HepG2 (cell line): Measurements from ENCODE around the gene FAM78A. TPM values are rescaled to one million over a fixed set of nuclear protein-coding genes. Genes with fewer than 3 reads are reported as not detected.

ENCODE experiments used
- ATAC-seq: fragments of 200-7000 bp; cut with Tn5 transposase; 3 replicates; pipeline ENCODE4 v1.9.1; 2020; ENCODE audit warnings: mild to moderate bottlenecking, moderate library complexity
- BruUV-seq: library from RNA; stranded (reverse); fragments of 400-500 nt; replicated peaks from 2 replicates; lab custom pipeline; 2021; lab: Mats Ljungman, UMichigan
- CTCF ChIA-PET: fragments of 300-600 bp; formaldehyde crosslinking; extraction: SDS; loops from one replicate; lab custom pipeline; 2021; ENCODE audit warnings: low total read pairs, inconsistent platforms, low intra/inter-chr PET ratio; lab: Yijun Ruan, JAX
- POLR2A ChIA-PET: fragments of 350-600 bp; sonication (Branson Sonifier 250); formaldehyde crosslinking; loops from one replicate; lab custom pipeline; 2020; ENCODE audit warnings: antibody characterized with exemption, inconsistent platforms; lab: Yijun Ruan, JAX
- DNase-seq: peaks from one replicate; pipeline ENCODE4 v3.0.0-alpha.2; 2015; ENCODE audit warnings: low spot score
- FAIRE-seq: peaks from 3 replicates; lab custom pipeline; 2011; peaks lifted over from hg19 to GRCh38; lab: Jason Lieb, UNC
- H2AFZ ChIP-seq: one replicate; pipeline ENCODE4 v1.6.1; 2011; ENCODE audit warnings: low read length, inconsistent platforms
- H3K27ac ChIP-seq: fragments of 300-600 bp; 3 replicates; pipeline ENCODE4 v1.8.0; 2011; ENCODE audit warnings: mixed run types, mild to moderate bottlenecking, mixed read lengths, low read length, inconsistent platforms; ENCODE audit not compliant: insufficient read depth; ENCODE audit errors: extremely low read length
- H3K27me3 ChIP-seq, 2 experiments: fragments of 200-600 bp in 1 of 2; 2 replicates in 1 of 2; 3 replicates in 1 of 2; pipeline versions ENCODE4 v1.6.0 to v1.8.0; 2011; ENCODE audit warnings: low read length in 2 of 2, mild to moderate bottlenecking in 2 of 2, moderate library complexity in 2 of 2, inconsistent platforms in 1 of 2; ENCODE audit not compliant: insufficient read depth in 2 of 2, control insufficient read depth in 1 of 2
- H3K36me3 ChIP-seq, 2 experiments: fragments of 200-600 bp in 1 of 2; replicated peaks in 1 of 2; 2 replicates in 1 of 2; 3 replicates in 1 of 2; pipeline versions ENCODE4 v1.5.1 to v1.8.0; 2011; ENCODE audit warnings: low read length in 2 of 2, inconsistent platforms in 1 of 2; ENCODE audit not compliant: insufficient read depth in 2 of 2, control insufficient read depth in 1 of 2
- H3K4me1 ChIP-seq: 2 replicates; pipeline ENCODE4 v1.5.1; 2012; ENCODE audit warnings: low read length, inconsistent platforms; ENCODE audit not compliant: insufficient read depth
- H3K4me2 ChIP-seq: 2 replicates; pipeline ENCODE4 v1.6.0; 2011; ENCODE audit warnings: low read depth, low read length, inconsistent platforms
- H3K4me3 ChIP-seq, 3 experiments: fragments of 200-600 bp in 1 of 3; sonication (generic), shearing (Covaris generic) in 1 of 3; replicated peaks in 1 of 3; 2 replicates each; pipeline ENCODE4 v1.5.1; 2011 to 2016; ENCODE audit warnings: low read length in 3 of 3, inconsistent platforms in 2 of 3, low read depth in 2 of 3, mild to moderate bottlenecking in 2 of 3, control low read depth in 1 of 3, mixed read lengths in 1 of 3; ENCODE audit not compliant: insufficient read depth in 1 of 3
- H3K79me2 ChIP-seq: one replicate; pipeline ENCODE4 v1.6.1; 2011; ENCODE audit warnings: low read length, inconsistent platforms; ENCODE audit not compliant: insufficient read depth
- H3K9ac ChIP-seq: 2 replicates; pipeline ENCODE4 v1.6.0; 2011; ENCODE audit warnings: mild to moderate bottlenecking, low read depth, low read length, inconsistent platforms; ENCODE audit not compliant: insufficient read depth
- H3K9me3 ChIP-seq: 2 replicates; pipeline ENCODE4 v1.5.1; 2012; ENCODE audit warnings: mild to moderate bottlenecking, low read length
- H4K20me1 ChIP-seq: 2 replicates; pipeline ENCODE4 v1.6.0; 2011; ENCODE audit warnings: inconsistent platforms, mild to moderate bottlenecking, low read length, moderate library complexity; ENCODE audit not compliant: insufficient read depth
- CC2D1A ChIP-seq: sonication (generic); formaldehyde crosslinking; IDR thresholded peaks from 2 replicates; pipeline ENCODE4 v1.8.1; 2023; ENCODE audit warnings: mild to moderate bottlenecking, missing genetic modification reagents
- GABPB1 ChIP-seq: IDR thresholded peaks from 2 replicates; pipeline ENCODE4 v1.6.1; 2016; ENCODE audit warnings: mild to moderate bottlenecking, missing genetic modification reagents, moderate library complexity, missing compliant biosample characterization
- HNF4A ChIP-seq: sonication (generic); formaldehyde crosslinking; IDR thresholded peaks from 2 replicates; pipeline ENCODE4 v1.4.0; 2020; ENCODE audit warnings: missing genetic modification reagents
- HNRNPK ChIP-seq: fragments of 200-400 bp; formaldehyde crosslinking; IDR thresholded peaks from 2 replicates; pipeline ENCODE4 v1.6.1; 2018; ENCODE audit warnings: low read length, low read depth, moderate library complexity, mild to moderate bottlenecking; ENCODE audit not compliant: poor library complexity, severe bottlenecking
- KAT2B ChIP-seq: fragments of 150-350 bp; IDR thresholded peaks from 2 replicates; pipeline ENCODE4 v1.6.1; 2014; ENCODE audit warnings: low read depth, low read length, borderline replicate concordance
- ZFX ChIP-seq: sonication (generic); formaldehyde crosslinking; IDR thresholded peaks from 2 replicates; pipeline ENCODE4 v1.4.0; 2020; ENCODE audit warnings: mild to moderate bottlenecking, low read depth, missing genetic modification reagents, moderate library complexity
- ZMYM2 ChIP-seq: sonication (generic); formaldehyde crosslinking; IDR thresholded peaks from 2 replicates; pipeline ENCODE4 v1.8.0; 2022; ENCODE audit warnings: mild to moderate bottlenecking, missing genetic modification reagents
- ZNF160 ChIP-seq: sonication (generic); formaldehyde crosslinking; IDR thresholded peaks from 2 replicates; pipeline ENCODE4 v1.8.0; 2022; ENCODE audit warnings: mild to moderate bottlenecking, inconsistent platforms, missing genetic modification reagents
- ZNF318 ChIP-seq: sonication (generic); formaldehyde crosslinking; IDR thresholded peaks from 2 replicates; pipeline ENCODE4 v1.4.0; 2020; ENCODE audit warnings: mild to moderate bottlenecking, missing genetic modification reagents
- ZNF34 ChIP-seq: sonication (generic); formaldehyde crosslinking; IDR thresholded peaks from 2 replicates; pipeline ENCODE4 v1.4.0; 2020; ENCODE audit warnings: mild to moderate bottlenecking, missing genetic modification reagents, borderline replicate concordance
- ZNF564 ChIP-seq: sonication (generic); formaldehyde crosslinking; IDR thresholded peaks from 2 replicates; pipeline ENCODE4 v1.8.1; 2023; ENCODE audit warnings: mild to moderate bottlenecking, missing genetic modification reagents
- ZNF605 ChIP-seq: sonication (generic); formaldehyde crosslinking; IDR thresholded peaks from 2 replicates; pipeline ENCODE4 v1.8.0; 2022; ENCODE audit warnings: mild to moderate bottlenecking, missing genetic modification reagents
- WGBS: methylation state at CpG from one replicate; pipeline ENCODE4 v1.1.6; 2017; ENCODE audit warnings: low lambda C conversion rate; 5-methylcytosine and 5-hydroxymethylcytosine counted together
- in situ Hi-C: cut with HindIII; loops from 2 replicates; pipeline ENCODE4 v1.10.0; 2017; ENCODE audit warnings: low pct_unique_long_range_greater_than_20kb; ENCODE audit not compliant: extremely low pct_ligation_motif_present
- intact Hi-C: fragments of 100-400 bp; cut with micrococcal nuclease; formaldehyde crosslinking; loops from one replicate; pipeline ENCODE4 v1.10.0; 2022; ENCODE audit not compliant: unreplicated experiment
- polyA plus RNA-seq, 8 experiments: library from polyadenylated mRNA; depleted of rRNA in 3 of 8; stranded (reverse) in 7 of 8; unstranded in 1 of 8; fragments of >200 nt; fragmentation: Illumina TruSeq in 4 of 8; extraction: Trizol in 4 of 8; gene quantifications; 2 replicates each; pipeline versions ENCODE4 v1.2.1 to v1.2.3, GENCODE V29; 2011 to 2016; ENCODE audit warnings: low read depth in 4 of 8, missing spikeins in 1 of 8, mixed read lengths in 1 of 8; ENCODE audit not compliant: insufficient read depth in 1 of 8
- total RNA-seq, 5 experiments: library from RNA; depleted of rRNA; stranded (reverse); fragments of >200 nt; fragmentation: Illumina TruSeq; extraction: Trizol; gene quantifications; 2 replicates each; pipeline ENCODE4 v1.2.3, GENCODE V29; 2016; ENCODE audit warnings: low read depth in 1 of 5

Gene FAM78A
- total and polyA plus RNA-seq, 2 of the 13 experiments (the other 11 are each of a cell fraction or from before 2014, with no cell fraction given), result 0.18 to 0.62 TPM

DNA sequence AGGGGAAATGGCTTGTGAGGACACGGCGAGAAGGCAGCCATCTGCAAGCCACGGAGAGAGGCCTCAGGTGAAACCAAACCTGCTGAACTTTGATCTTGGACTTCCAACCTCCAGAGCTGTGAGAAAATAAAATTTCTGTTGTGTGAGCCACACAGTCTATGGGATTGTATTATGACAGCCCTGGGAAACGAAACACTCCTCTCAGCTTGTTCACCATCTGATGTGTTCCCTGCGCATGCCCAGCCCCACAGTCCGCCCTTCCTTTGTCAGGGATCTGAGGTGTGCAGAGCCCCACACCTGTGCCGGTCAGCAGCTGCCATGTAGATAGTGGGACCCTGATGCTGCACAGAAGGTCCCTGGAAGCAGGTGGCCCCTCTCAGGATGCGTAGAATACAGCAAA is 47.3 kb upstream of the FAM78A start:
- no peaks in the 10 kb centered on the region for H3K9me3 ChIP-seq
- in situ Hi-C loops, result no loop called here
- CTCF ChIA-PET, result no interaction called here
- H3K4me3 ChIP-seq, result peak overlapping the region in 2 of 3 experiments; percentile 9 to 55; a peak in 2 of 6 replicates
- DNase-seq, result peak; percentile 54
- peaks cover 33% of the 10 kb centered on the region for H3K4me1 ChIP-seq
- peak overlapping the region; percentile 66 for H3K4me2 ChIP-seq
- H4K20me1 ChIP-seq, result no peaks in the 10 kb centered on the region
- no peak for FAIRE-seq
- no TSS peak for BruUV-seq
- 19% methylated on average over 7 of the region's 8 CpGs for WGBS
- POLR2A ChIA-PET, result interaction anchor here (1.3 kb wide), 1 partner anchor 13 kb away, joined by 4 read pairs; no protein-coding TSS in a partner anchor
- ATAC-seq, result peak; percentile 84
- TF ChIP-seq HNRNPK (no peak), CC2D1A (CRISPR knock-in tag) (no peak), ZNF605 (CRISPR knock-in tag) (no peak), HNF4A (CRISPR knock-in tag) (peak; percentile 57; the same call in 1 of the 2 replicates), ZNF564 (CRISPR knock-in tag) (0 out of 2 replicates have a peak, but pooled peaks have one; percentile 38), GABPB1 (CRISPR knock-in tag) (no peak), ZNF34 (CRISPR knock-in tag) (no peak), KAT2B (no peak), ZFX (0 out of 2 replicates have a peak, but pooled peaks have one; percentile 5), ZNF318 (CRISPR knock-in tag) (no peak), ZNF160 (CRISPR knock-in tag) (no peak), ZMYM2 (no peak)
- intact Hi-C loops, result loop anchor here (10.0 kb wide), 1 partner anchor 49 kb away; the partner anchor contains the start of gene FAM78A
- H3K27ac ChIP-seq, result no peak overlapping the region
- no peaks in the 10 kb centered on the region for H3K79me2 ChIP-seq
- no peak overlapping the region for H2AFZ ChIP-seq
- no peak overlapping the region for H3K9ac ChIP-seq
- H3K27me3 ChIP-seq, result peaks cover 3 to 8% of the 10 kb centered on the region in 2 experiments; a peak in 2 of 5 replicates
- H3K36me3 ChIP-seq, result no peaks in the 10 kb centered on the region
